ENCODE results near the gene UNK.

DNA sequence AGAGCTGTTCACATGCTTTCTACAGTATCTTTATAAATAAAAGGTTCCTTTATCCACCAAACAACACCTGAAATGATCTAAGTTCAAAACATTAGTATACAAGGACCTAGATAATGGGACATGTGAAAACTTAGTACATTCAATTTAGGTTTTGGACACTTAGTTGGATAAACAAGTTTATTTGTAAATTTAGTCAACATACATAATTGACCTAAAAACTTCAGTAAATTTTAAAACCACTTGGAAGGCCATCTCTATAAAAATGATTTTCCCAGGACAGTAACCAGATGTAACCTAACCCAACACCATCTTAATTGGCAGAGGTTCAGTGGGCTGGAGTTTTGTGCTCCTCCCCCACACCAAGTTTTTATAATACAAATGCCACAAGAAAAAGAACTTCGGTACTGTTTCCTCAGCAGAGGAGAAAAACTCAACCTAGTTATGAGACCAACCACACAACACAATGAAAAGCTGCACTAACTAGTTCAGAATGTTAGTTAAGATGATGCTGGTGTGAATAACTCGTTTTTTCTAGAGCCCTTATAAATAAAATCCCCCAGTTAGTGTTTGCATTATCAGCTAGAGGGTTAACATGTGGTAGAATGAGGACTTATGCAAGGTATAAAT lies 7.2 kb upstream of the UNK start:
- TF ChIP-seq CTCF (IDR thresholded peaks at IDR 0.05; ENCODE audit: low read depth, low read length, missing input control) (no peak), EGR1 (IDR thresholded peaks at IDR 0.05; ENCODE audit: low read depth in 2 of 2) (no peak), GABPA (IDR thresholded peaks at IDR 0.05 in 1 of 2, conservative IDR thresholded peaks at IDR 0.05 in 1 of 2) (no peak), RAD21 (IDR thresholded peaks at IDR 0.05) (no peak), TAF1 (conservative IDR thresholded peaks at IDR 0.05) (no peak), NR2F2 (IDR thresholded peaks at IDR 0.05) (no peak), RXRA (IDR thresholded peaks at IDR 0.05) (no peak), YY1 (IDR thresholded peaks at IDR 0.05) (no peak), JUND (IDR thresholded peaks at IDR 0.05) (no peak), SP1 (IDR thresholded peaks at IDR 0.05) (no peak)
- TF ChIP-seq, protein P1, sequence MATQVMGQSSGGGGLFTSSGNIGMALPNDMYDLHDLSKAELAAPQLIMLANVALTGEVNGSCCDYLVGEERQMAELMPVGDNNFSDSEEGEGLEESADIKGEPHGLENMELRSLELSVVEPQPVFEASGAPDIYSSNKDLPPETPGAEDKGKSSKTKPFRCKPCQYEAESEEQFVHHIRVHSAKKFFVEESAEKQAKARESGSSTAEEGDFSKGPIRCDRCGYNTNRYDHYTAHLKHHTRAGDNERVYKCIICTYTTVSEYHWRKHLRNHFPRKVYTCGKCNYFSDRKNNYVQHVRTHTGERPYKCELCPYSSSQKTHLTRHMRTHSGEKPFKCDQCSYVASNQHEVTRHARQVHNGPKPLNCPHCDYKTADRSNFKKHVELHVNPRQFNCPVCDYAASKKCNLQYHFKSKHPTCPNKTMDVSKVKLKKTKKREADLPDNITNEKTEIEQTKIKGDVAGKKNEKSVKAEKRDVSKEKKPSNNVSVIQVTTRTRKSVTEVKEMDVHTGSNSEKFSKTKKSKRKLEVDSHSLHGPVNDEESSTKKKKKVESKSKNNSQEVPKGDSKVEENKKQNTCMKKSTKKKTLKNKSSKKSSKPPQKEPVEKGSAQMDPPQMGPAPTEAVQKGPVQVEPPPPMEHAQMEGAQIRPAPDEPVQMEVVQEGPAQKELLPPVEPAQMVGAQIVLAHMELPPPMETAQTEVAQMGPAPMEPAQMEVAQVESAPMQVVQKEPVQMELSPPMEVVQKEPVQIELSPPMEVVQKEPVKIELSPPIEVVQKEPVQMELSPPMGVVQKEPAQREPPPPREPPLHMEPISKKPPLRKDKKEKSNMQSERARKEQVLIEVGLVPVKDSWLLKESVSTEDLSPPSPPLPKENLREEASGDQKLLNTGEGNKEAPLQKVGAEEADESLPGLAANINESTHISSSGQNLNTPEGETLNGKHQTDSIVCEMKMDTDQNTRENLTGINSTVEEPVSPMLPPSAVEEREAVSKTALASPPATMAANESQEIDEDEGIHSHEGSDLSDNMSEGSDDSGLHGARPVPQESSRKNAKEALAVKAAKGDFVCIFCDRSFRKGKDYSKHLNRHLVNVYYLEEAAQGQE (IDR thresholded peaks at IDR 0.05), result no peak
- TF ChIP-seq, protein P2, sequence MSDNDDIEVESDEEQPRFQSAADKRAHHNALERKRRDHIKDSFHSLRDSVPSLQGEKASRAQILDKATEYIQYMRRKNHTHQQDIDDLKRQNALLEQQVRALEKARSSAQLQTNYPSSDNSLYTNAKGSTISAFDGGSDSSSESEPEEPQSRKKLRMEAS (IDR thresholded peaks at IDR 0.05), result no peak
- TF ChIP-seq, protein P3, sequence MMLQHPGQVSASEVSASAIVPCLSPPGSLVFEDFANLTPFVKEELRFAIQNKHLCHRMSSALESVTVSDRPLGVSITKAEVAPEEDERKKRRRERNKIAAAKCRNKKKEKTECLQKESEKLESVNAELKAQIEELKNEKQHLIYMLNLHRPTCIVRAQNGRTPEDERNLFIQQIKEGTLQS (IDR thresholded peaks at IDR 0.05), result no peak
